Loucy (cell line): Measurements from ENCODE around the gene CACNA1A.

Experiments used
- H2AFZ ChIP-seq: fragments of 200-600 bp; sonication (generic); 2 replicates; pipeline ENCODE4 v1.6.0; 2016; ENCODE audit warnings: antibody characterized with exemption, mild to moderate bottlenecking, low read length, moderate library complexity
- H3F3A ChIP-seq: fragments of 200-600 bp; 2 replicates; pipeline ENCODE4 v1.6.0; 2016; ENCODE audit warnings: antibody characterized with exemption, low read depth, mild to moderate bottlenecking
- H3K27me3 ChIP-seq: fragments of 200-600 bp; sonication (generic); 2 replicates; pipeline ENCODE4 v1.6.1; 2014; ENCODE audit warnings: low read length, mild to moderate bottlenecking; ENCODE audit not compliant: insufficient read depth, poor library complexity, severe bottlenecking
- H3K36me3 ChIP-seq: fragments of 200-600 bp; sonication (generic); 2 replicates; pipeline ENCODE4 v1.6.1; 2016; ENCODE audit warnings: low read length; ENCODE audit not compliant: insufficient read depth
- H3K4me1 ChIP-seq: fragments of 200-600 bp; sonication (generic); 2 replicates; pipeline ENCODE4 v1.5.1; 2014; ENCODE audit warnings: low read length, mild to moderate bottlenecking; ENCODE audit not compliant: insufficient read depth, poor library complexity, severe bottlenecking
- H3K4me2 ChIP-seq: fragments of 200-600 bp; sonication (generic); 2 replicates; pipeline ENCODE4 v1.6.0; 2014; ENCODE audit warnings: antibody characterized with exemption, low read length, low read depth, mild to moderate bottlenecking; ENCODE audit not compliant: poor library complexity, severe bottlenecking
- H3K4me3 ChIP-seq: fragments of 200-600 bp; sonication (generic); 2 replicates; pipeline ENCODE4 v1.5.1; 2014; ENCODE audit warnings: low read length, mild to moderate bottlenecking, mixed read lengths; ENCODE audit not compliant: poor library complexity, severe bottlenecking
- H3K79me2 ChIP-seq: fragments of 200-600 bp; sonication (generic); 2 replicates; pipeline ENCODE4 v1.6.1; 2014; ENCODE audit warnings: low read length; ENCODE audit not compliant: insufficient read depth
- H3K9ac ChIP-seq: fragments of 200-600 bp; sonication (generic); 2 replicates; pipeline ENCODE4 v1.6.0; 2014; ENCODE audit warnings: mild to moderate bottlenecking, low read depth, low read length, moderate library complexity; ENCODE audit not compliant: poor library complexity, severe bottlenecking
- H3K9me2 ChIP-seq: fragments of 200-600 bp; sonication (generic); replicated peaks from 2 replicates; pipeline ENCODE4 v1.6.1; 2016; ENCODE audit warnings: low read depth, low read length, mixed read lengths
- H3K9me3 ChIP-seq: fragments of 200-600 bp; sonication (generic); 2 replicates; pipeline ENCODE4 v1.6.1; 2014; ENCODE audit warnings: mild to moderate bottlenecking, antibody characterized with exemption, low read length, low read depth; ENCODE audit not compliant: insufficient read depth
- H4K20me1 ChIP-seq: fragments of 200-600 bp; sonication (generic); 2 replicates; pipeline ENCODE4 v1.6.0; 2014; ENCODE audit warnings: antibody characterized with exemption, low read length, mild to moderate bottlenecking; ENCODE audit not compliant: insufficient read depth, poor library complexity, severe bottlenecking
- CTCF ChIP-seq: fragments of 200-600 bp; sonication (generic); conservative IDR thresholded peaks from 2 replicates; pipeline ENCODE4 v1.5.1; 2014; ENCODE audit warnings: mild to moderate bottlenecking, antibody characterized with exemption, low read length
- EZH2phosphoT487 ChIP-seq: fragments of 200-600 bp; IDR thresholded peaks from 2 replicates; pipeline ENCODE4 v1.6.1; 2018; ENCODE audit warnings: antibody characterized with exemption, mild to moderate bottlenecking, moderate library complexity, borderline replicate concordance

Gene CACNA1A

DNA sequence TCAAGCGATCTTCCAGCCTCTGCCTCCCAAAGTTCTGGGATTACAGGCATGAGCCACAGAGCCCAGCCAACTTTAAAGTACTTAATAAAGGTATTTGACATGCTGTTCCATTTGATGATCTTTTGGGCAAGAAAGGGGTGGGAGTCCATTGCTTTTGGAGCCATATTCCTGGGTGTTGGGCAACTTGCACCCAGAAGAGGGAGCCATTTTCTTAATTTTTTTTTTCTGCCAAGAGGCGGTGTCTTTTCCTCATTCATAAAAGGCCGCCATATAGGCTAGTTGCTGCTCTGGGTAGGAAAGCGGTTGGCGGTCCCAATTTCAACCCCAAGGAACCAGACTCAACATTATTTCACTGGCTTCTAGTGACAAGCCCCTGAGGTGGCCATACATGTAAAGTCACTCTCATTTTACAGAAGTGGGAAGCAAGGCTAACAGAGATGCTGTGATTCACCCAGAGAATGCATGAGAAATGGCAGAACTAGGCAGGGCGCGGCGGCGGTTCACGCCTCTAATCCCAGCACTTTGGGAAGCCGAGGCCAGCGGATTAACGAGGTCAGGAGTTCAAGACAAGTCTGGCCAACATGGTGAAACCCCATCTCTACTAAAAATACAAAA lies 139.6 kb downstream of the CACNA1A start:
- H3K79me2 ChIP-seq, result no peaks in the 10 kb centered on the region
- H2AFZ ChIP-seq, result no peak overlapping the region
- H3K9me2 ChIP-seq, result no peaks in the 10 kb centered on the region
- TF ChIP-seq CTCF (peak; percentile 40), EZH2phosphoT487 (no peak)
- no peaks in the 10 kb centered on the region for H3K9me3 ChIP-seq
- H3K4me2 ChIP-seq, result no peak overlapping the region
- no peaks in the 10 kb centered on the region for H3K36me3 ChIP-seq
- H3K4me3 ChIP-seq, result no peak overlapping the region
- no peaks in the 10 kb centered on the region for H3K4me1 ChIP-seq
- no peaks in the 10 kb centered on the region for H3F3A ChIP-seq
- no peak overlapping the region for H3K9ac ChIP-seq
- H3K27me3 ChIP-seq, result no peaks in the 10 kb centered on the region
- H4K20me1 ChIP-seq, result no peaks in the 10 kb centered on the region

DNA sequence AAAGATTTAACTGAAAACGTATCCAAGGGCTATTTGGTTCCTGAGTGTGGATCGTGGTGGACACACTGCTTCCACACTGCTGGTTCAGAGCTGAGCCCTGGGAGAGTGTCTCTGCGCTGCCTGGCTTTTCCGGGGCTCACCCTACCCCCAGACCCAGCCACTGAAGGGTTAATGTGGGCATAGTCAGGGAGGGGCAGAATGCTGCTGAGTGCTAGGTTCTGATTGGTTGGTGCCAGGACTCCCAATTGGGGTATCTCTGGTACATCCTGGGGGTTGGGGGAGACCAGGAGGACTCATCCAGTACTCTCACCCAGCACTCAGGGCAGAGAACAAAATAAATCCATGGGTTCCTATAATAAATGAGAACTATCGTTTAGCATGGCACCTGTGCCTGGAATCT lies 142.3 kb downstream of the CACNA1A start:
- H3K36me3 ChIP-seq, result no peaks in the 10 kb centered on the region
- no peak overlapping the region for H3K4me2 ChIP-seq
- TF ChIP-seq CTCF, result no peak
- TF ChIP-seq EZH2phosphoT487, result no peak
- H4K20me1 ChIP-seq, result no peaks in the 10 kb centered on the region
- H3K27me3 ChIP-seq, result no peaks in the 10 kb centered on the region
- no peaks in the 10 kb centered on the region for H3K9me2 ChIP-seq
- no peaks in the 10 kb centered on the region for H3F3A ChIP-seq
- no peak overlapping the region for H2AFZ ChIP-seq
- no peak overlapping the region for H3K9ac ChIP-seq
- no peaks in the 10 kb centered on the region for H3K4me1 ChIP-seq
- H3K4me3 ChIP-seq, result no peak overlapping the region
- no peaks in the 10 kb centered on the region for H3K9me3 ChIP-seq
- no peaks in the 10 kb centered on the region for H3K79me2 ChIP-seq

DNA sequence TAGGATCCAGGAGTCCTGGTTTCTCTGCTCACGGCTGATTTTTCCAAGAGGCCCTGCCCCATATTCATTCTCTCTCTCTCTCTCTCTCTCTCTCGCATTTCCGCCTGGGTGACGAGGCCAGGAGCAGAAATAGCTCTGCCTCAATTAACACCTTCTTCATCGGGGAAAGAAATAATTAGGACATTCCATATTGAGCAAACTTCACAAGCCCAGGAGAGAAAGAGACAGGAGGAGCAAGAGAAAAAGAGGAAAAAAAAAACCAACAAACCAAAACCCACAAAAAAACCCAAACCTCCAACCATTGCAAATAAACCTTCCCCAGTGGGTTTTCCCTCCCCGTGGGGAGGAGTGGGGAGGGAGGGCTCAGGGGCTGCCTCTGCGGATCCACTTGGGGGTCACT lies 143.0 kb downstream of the CACNA1A start:
- H4K20me1 ChIP-seq, result no peaks in the 10 kb centered on the region
- no peak overlapping the region for H2AFZ ChIP-seq
- TF ChIP-seq CTCF (no peak), EZH2phosphoT487 (no peak)
- H3K9ac ChIP-seq, result no peak overlapping the region
- no peak overlapping the region for H3K4me3 ChIP-seq
- H3K36me3 ChIP-seq, result no peaks in the 10 kb centered on the region
- no peaks in the 10 kb centered on the region for H3K9me2 ChIP-seq
- H3K4me2 ChIP-seq, result no peak overlapping the region
- no peaks in the 10 kb centered on the region for H3K27me3 ChIP-seq
- H3K79me2 ChIP-seq, result no peaks in the 10 kb centered on the region
- no peaks in the 10 kb centered on the region for H3F3A ChIP-seq
- no peaks in the 10 kb centered on the region for H3K4me1 ChIP-seq
- no peaks in the 10 kb centered on the region for H3K9me3 ChIP-seq
